ENCODE measurements around the gene CLEC19A.

The CLEC19A gene

GRCh38 chr16:19265380-19265930 is 20.1 kb upstream of the CLEC19A start:
- DNase-seq (ENCODE audit: low read depth): no peak
- no peak for TF ChIP-seq CTCF (conservative IDR thresholded peaks at IDR 0.05; ENCODE audit: low read depth, low read length)

GRCh38 chr16:19266774-19267173 is 18.8 kb upstream of the CLEC19A start:
- TF ChIP-seq CTCF (conservative IDR thresholded peaks at IDR 0.05; ENCODE audit: low read depth, low read length): no peak
- H3K4me3 ChIP-seq (ENCODE audit: low read depth, low read length): no peak overlapping the region
- DNase-seq (ENCODE audit: low read depth): no peak

More at GRCh38 chr16:19265380-19265930, 20.1 kb upstream of the CLEC19A start:
- H3K4me3 ChIP-seq (ENCODE audit: low read depth, low read length): no peak overlapping the region

GRCh38 chr16:19269098-19269497 is 16.4 kb upstream of the CLEC19A start:
- DNase-seq (ENCODE audit: low read depth): no peak
- TF ChIP-seq CTCF (conservative IDR thresholded peaks at IDR 0.05; ENCODE audit: low read depth, low read length): no peak

GRCh38 chr16:19274165-19274797 is 11.2 kb upstream of the CLEC19A start:
- H3K4me3 ChIP-seq (ENCODE audit: low read depth, low read length): no peak overlapping the region
- TF ChIP-seq CTCF (conservative IDR thresholded peaks at IDR 0.05; ENCODE audit: low read depth, low read length): no peak
- no peak for DNase-seq (ENCODE audit: low read depth)

More at GRCh38 chr16:19269098-19269497, 16.4 kb upstream of the CLEC19A start:
- H3K4me3 ChIP-seq (ENCODE audit: low read depth, low read length): no peak overlapping the region

GRCh38 chr16:19278403-19278802 is 7.1 kb upstream of the CLEC19A start:
- no peak for TF ChIP-seq CTCF (conservative IDR thresholded peaks at IDR 0.05; ENCODE audit: low read depth, low read length)
- DNase-seq (ENCODE audit: low read depth): no peak
- no peak overlapping the region for H3K4me3 ChIP-seq (ENCODE audit: low read depth, low read length)

GRCh38 chr16:19281246-19281645 is 4.3 kb upstream of the CLEC19A start:
- TF ChIP-seq CTCF (conservative IDR thresholded peaks at IDR 0.05; ENCODE audit: low read depth, low read length): no peak
- no peak for DNase-seq (ENCODE audit: low read depth)
- no peak overlapping the region for H3K4me3 ChIP-seq (ENCODE audit: low read depth, low read length)

- DNase-seq (ENCODE audit: low read depth): no peak
- no peak for TF ChIP-seq CTCF (conservative IDR thresholded peaks at IDR 0.05; ENCODE audit: low read depth, low read length)
- H3K4me3 ChIP-seq (ENCODE audit: low read depth, low read length): no peak overlapping the region
Observed at GRCh38 chr16:19282101-19282500, 3.4 kb upstream of the CLEC19A start.
